Glomerular visceral epithelial cell (primary cell): ENCODE results near the gene ACAP3.
A peak's percentile ranks its signal among the peaks of the same experiment; 100 is the strongest.

ENCODE experiments used
- DNase-seq: peaks from one replicate; pipeline ENCODE4 v3.0.0-alpha.2; 2016; ENCODE audit errors: extremely low spot score

The ACAP3 gene

DNA sequence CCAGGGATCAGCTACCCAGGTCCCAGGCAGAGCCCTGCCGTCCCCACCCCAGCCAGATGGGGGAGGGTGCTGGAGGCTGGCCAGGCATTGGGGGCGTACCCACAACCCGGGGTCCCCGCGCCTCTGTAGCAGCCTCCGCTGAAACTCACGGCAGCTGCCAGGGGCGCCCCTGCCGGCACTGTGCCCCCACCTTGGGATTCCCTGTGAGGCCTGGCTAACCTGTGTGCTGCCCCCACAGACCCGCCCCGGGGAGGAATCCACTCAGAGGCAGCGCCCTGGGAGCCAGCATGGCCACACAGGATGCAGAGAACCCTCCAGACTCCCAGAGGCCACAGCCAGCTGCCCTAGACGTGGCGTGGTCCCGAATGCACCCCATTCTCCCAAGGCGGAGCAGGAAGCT is 37.7 kb upstream of the ACAP3 start:
- DNase-seq, result no peak

DNA sequence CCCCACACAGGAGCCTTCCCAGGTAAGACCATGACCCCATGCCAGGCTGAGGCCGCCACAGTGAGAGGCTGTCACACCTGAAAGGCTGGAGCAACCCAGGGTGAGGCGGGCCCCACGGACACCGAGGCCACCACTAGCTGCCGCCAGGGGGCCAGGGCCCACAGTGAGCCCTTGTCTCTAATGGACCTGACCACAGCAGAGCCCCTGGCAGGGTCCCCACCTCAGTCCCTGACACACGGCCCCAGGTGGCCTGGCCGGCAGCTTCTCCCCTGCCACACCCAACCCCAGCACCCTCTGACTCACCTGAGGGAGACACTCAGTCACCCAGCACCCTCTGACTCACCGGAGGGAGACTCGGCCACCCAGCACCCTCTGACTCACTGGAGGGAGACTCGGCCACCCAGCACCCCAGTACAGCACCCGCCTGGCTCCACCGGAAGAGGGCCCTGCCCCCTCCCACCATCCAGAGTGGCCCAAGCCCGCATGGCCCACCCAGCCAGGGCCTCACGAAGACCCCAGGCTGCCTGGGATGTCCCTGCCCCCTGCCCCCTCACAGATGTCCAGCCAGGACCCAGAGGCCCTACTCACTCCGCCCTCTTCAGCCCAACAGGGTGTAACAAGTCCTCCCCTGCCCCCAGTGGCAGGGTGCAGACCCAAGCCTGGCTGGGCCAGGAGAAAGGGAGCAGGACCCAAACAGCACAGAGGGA is 37.1 kb upstream of the ACAP3 start:
- DNase-seq, result peak; percentile 75

DNA sequence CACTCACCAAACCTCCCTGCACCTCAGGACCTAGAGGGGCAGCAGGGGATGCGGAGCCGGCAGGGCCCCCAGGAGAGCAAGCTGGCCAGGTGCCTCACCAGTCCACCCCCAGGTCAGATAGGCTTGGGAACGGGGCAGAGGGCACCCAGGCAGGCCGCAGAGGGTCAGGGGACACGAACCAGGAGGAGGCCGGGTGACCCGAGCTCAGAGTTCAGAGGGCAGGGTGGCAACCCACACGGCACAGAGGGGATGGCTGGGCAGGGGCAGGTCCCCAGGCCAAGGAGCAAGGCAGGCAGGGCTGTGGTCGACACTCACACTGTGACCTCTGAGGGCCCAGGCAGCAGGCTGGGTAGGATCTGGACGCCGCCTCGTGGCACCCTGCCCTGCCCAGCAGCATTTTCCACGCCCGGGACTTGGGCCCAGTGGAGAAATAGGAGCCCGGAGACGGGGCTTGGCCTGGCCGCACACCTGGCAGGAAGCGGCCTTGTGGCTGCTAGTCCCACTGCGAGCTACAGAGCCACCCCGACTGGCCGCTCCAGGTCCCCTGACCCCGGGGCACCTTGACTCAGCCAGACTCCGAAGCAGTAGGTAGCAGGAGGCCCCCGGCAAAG is 36.2 kb upstream of the ACAP3 start:
- DNase-seq, result no peak

DNA sequence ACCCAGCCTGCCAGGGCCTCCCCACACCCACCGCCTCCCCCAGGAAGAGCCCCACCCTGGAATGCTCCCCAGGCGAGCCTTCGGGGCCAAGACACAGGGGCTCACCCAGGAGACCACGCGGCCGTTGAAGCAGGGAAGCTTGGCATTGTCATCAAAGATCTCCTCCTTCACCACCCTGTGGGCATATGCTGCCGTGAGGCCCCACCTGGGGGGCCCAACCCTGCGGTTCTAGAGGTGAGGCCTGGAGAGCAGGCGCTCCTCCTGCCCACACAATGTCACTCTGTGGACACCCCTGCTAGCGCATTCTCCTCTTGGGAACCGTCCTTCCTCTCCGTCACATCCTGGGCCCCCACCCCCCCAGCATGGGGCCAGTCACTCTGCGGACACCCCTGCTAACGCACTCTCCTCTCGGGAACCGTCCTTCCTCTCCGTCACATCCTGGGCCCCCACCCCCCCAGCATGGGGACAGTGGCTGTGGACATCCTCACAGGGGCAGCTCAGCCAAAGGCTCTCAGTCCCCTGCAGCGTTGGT is 34.9 kb upstream of the ACAP3 start:
- DNase-seq, result no peak

DNA sequence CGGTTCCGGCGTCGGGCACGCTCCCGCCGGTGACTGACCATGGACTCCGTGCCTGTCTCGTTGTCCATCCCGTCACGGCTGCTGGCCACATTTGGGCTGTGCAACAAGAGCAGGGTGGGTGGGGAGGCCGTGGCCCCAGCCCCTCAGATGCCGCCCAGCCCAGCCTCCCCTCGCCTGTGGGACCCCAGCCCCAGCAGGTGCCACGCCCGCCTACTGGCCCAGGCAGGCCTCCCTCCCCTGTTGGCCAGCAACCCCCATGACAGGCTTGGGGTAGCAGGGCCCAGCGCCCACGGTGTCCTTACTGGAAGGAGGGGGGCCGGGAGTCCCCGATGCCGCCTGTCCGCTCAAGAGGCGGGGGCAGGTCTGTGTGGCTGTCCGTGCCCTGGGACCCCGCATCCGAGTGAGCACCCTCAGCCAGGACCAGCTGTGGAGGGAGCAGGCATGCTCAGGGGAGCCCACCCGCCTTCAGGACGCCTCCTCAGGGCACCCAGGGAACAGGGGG is 34.4 kb upstream of the ACAP3 start:
- no peak for DNase-seq

DNA sequence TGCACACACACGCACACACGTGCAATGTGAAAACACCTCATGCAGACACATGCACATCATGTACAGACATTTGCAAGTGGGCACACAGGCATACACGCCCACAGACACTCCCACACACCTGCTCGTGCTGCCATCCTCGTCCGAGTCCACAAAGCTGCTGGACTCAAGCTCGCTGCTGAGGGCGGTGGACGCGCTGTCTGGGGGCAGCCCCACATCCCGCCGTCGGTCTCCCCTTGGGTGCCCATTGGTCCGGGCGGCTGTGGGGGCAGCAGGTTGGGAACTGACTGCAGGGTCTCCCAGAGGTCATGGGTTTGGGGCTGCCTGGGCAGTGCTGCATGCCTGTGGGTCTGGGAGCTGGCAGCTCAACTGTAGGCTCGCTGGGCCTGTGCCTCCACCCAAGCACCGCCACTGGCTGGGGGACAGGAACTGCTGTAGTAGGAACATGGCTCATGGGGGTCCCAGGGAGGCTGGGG is 33.9 kb upstream of the ACAP3 start:
- no peak for DNase-seq

DNA sequence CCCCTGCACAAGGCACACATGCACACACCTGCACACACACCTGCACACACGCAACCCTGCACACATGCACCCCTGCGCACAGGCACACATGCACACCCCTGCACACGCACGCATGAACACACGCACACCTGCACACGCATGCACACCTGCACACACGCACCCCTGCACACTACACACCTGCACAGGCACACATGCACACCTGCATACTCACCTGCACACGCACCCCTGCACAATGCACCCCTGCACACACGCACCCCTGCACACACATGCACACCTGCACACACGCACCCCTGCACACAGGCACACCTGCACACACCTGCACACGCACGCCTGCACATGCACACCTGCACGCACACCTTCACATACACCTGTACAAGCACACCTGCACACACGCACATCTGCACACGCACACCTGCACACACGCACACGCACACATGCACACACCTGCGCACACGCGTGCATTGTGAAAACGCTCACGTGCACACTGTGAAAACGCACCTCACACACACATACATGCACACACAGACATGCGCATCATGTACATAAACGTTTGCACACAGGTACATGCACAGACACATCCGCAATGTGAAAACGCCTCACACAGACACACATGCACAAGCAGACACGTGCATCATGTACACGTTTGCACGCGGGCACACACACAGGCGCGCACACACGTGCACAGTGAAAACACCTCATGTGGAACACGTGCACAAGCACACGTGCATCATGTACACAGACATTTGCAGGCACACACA is 33.2 kb upstream of the ACAP3 start:
- no peak for DNase-seq

DNA sequence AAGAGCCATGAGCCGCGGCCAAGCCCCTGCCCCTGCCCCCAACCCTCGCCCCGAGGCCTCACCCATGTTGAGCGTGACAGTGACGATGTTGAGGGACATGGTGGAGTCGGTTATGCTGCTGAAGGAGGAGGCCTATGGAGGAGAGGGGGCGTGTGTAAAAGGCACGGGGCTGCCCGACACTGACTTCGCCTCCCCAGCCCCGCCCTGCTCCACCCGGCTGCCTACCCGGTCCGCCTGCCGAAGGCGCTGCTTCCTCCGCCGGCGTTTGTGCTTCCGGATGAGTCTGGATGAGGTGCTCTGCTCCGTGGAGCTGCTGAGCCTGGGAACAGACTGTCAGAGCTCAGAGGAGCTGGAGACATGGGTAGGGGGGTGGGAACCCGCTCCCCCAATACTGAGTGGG is 32.5 kb upstream of the ACAP3 start:
- DNase-seq, result no peak

DNA sequence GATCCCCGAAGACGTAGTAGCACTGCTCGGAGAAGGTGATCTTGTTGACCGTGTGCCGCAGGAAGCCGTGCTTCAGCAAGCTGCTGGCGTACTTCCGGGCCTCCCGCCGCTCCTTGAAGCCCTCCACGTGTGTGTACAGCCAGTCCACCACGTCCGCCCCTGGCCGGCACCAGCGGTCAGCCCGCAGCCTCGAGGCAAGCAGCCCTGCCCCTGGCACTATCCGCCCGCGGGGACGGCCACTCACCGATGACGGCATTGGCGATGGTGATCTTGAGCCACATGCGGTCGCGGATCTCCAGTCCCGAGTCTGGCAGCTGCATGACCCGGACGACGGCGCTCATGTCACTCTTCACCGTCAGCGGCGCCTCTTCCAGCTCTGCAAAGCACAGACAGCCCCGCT is 30.5 kb upstream of the ACAP3 start:
- DNase-seq, result no peak

DNA sequence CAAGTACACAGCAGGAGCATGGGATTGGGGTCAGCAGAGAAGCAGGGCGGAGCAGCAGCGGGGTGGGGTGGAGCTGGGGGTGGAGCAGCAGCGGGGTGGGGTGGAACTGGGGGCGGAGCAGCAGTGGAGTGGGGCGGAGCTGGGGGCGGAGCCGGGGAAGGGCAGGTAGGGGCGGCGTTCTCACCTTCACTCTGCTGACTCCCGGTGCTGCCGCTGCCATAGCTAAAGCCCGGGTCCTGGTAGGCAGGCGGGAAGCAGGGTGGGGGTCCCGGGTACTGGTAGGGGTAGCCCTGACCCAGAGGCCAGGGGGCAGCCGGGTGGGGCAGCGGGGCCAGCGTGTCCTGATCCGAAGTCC is 30.0 kb upstream of the ACAP3 start:
- DNase-seq, result no peak

DNA sequence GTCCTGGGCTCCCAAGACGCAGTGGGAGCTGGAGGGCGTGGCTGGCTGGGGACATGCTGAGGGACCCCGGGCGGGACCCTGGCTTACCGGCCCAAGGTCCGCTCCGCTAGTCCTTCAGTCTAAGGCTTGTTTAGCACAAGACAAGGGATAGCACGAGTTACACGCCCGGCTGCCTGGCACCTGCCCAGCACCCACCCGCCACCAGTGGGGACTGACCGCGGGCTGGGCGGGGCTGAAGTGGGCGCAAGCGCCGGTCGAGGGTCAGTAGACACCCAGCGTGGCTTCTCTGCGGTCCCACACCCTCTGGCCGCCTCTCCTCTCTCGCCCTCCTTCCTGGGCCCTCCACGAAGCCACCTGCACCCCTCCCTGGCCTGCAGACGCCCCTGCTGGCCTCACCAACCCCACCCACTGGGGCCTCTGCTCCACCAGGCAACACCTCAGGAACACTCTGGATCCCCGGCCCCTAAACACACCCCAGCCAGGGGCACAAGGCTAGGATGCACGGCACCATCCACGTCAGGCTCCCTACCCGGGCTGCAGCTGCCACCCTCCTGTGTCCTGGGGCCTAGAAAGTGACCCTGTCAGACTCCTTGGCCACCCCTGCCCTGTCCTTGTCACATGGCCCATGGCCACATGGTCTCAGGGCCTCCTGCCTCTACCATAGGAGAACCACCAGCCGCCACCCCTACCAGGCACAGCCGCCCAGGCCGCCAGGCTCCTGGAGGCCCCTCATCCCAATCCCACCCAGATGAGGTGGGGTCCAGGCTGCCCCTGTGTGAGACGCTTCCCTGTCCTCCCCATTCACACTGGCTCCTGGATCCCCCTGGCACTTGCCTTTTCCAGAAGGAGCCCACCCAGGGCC is 29.4 kb upstream of the ACAP3 start:
- DNase-seq, result no peak

DNA sequence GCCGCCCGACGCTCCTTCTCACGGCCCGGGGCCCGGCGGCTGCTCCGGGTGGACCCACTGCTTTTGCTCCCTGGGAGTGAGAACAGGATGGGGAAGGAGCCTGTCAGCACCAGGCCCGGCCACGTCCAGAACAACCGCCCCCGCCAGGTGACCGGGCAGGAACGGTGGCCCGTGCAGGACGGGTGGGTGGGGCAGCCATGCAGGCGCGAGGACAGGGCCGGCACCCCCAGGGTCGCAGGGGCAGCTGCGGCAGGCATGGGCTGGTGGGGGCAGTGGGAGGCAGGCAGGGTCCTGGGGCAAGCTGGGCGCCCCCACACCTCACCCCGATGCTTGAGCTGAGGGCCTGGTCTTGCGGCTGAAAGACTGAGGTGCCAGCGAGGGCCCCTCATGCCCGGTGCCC is 28.7 kb upstream of the ACAP3 start:
- no peak for DNase-seq

DNA sequence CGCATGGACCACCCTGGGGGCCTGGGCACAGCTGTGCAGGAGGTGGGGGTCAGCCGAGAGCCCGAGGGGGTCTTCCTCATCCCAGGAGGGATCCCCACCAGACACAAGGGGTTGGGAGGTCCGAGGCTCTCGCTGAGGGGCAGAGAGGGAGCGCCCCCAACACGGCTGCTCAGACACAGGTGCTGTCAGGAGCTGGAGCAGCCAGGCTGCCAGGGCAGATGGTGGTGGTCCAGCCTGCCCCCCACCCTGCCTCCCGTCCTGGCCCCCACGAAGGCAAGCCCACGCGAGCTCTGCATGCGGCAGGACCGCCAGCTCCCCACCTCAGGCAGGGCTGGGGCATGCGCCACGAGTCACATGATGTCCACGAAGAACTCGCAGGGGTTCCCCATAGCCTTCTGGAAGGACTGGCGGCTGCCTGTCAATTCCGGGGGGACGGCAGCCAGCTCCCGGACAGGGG is 28.1 kb upstream of the ACAP3 start:
- DNase-seq, result no peak

DNA sequence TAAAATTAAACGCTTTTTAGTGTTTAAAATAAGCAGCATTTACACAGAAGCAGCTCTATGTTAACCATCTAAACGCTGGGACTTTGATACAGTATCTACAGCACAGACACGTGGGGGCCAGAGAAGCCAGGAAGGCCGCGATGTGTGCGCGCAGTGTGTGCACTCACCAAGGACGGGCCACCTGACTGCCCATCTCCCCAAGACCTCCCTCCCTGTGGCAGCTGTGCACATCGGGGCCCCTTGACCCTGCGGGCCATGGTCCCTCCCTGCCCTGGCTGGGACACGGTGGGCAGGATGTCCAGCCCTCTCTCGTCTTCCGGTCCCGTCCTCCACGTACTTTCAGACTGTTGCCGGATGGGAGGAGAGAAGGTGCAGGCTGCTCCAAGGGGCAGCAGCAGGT is 27.6 kb upstream of the ACAP3 start:
- DNase-seq, result no peak

DNA sequence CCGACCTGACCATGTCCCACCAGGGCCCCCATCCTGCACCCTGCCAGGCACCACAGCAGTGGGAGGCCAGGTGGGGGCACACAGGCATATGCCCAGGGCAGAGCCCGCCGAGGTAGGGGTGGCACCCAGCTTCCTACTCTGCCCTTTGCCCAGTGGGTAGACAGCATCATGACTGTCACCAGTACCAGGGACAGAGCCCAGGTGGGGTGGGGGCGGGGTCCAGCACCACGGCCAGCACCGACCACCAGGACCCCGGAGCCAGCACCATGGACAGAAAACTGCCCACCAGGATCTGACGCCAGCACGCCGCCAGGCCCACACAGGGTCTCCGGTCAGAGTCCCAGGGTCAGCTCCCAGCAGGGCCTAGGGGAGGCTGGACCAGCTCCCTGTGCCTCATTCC is 27.1 kb upstream of the ACAP3 start:
- DNase-seq, result no peak

DNA sequence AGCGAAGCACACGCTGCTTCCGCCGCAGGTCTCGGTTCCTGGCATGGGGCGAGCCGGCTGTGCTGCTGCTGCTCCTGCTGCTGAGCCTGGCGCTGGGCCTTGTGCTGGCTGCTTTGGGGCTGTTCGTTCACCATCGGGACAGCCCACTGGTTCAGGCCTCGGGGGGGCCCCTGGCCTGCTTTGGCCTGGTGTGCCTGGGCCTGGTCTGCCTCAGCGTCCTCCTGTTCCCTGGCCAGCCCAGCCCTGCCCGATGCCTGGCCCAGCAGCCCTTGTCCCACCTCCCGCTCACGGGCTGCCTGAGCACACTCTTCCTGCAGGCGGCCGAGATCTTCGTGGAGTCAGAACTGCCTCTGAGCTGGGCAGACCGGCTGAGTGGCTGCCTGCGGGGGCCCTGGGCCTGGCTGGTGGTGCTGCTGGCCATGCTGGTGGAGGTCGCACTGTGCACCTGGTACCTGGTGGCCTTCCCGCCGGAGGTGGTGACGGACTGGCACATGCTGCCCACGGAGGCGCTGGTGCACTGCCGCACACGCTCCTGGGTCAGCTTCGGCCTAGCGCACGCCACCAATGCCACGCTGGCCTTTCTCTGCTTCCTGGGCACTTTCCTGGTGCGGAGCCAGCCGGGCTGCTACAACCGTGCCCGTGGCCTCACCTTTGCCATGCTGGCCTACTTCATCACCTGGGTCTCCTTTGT is 26.0 kb upstream of the ACAP3 start:
- DNase-seq, result no peak

DNA sequence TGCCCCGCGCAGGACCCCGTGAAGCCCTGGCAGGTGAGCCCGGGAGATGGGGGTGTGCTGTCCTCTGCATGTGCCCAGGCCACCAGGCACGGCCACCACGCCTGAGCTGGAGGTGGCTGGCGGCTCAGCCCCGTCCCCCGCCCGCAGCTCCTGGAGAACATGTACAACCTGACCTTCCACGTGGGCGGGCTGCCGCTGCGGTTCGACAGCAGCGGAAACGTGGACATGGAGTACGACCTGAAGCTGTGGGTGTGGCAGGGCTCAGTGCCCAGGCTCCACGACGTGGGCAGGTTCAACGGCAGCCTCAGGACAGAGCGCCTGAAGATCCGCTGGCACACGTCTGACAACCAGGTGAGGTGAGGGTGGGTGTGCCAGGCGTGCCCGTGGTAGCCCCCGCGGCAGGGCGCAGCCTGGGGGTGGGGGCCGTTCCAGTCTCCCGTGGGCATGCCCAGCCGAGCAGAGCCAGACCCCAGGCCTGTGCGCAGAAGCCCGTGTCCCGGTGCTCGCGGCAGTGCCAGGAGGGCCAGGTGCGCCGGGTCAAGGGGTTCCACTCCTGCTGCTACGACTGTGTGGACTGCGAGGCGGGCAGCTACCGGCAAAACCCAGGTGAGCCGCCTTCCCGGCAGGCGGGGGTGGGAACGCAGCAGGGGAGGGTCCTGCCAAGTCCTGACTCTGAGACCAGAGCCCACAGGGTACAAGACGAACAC is 25.2 kb upstream of the ACAP3 start:
- no peak for DNase-seq

DNA sequence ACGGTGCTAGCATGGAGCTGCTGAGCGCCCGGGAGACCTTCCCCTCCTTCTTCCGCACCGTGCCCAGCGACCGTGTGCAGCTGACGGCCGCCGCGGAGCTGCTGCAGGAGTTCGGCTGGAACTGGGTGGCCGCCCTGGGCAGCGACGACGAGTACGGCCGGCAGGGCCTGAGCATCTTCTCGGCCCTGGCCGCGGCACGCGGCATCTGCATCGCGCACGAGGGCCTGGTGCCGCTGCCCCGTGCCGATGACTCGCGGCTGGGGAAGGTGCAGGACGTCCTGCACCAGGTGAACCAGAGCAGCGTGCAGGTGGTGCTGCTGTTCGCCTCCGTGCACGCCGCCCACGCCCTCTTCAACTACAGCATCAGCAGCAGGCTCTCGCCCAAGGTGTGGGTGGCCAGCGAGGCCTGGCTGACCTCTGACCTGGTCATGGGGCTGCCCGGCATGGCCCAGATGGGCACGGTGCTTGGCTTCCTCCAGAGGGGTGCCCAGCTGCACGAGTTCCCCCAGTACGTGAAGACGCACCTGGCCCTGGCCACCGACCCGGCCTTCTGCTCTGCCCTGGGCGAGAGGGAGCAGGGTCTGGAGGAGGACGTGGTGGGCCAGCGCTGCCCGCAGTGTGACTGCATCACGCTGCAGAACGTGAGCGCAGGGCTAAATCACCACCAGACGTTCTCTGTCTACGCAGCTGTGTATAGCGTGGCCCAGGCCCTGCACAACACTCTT is 24.5 kb upstream of the ACAP3 start:
- DNase-seq, result no peak

DNA sequence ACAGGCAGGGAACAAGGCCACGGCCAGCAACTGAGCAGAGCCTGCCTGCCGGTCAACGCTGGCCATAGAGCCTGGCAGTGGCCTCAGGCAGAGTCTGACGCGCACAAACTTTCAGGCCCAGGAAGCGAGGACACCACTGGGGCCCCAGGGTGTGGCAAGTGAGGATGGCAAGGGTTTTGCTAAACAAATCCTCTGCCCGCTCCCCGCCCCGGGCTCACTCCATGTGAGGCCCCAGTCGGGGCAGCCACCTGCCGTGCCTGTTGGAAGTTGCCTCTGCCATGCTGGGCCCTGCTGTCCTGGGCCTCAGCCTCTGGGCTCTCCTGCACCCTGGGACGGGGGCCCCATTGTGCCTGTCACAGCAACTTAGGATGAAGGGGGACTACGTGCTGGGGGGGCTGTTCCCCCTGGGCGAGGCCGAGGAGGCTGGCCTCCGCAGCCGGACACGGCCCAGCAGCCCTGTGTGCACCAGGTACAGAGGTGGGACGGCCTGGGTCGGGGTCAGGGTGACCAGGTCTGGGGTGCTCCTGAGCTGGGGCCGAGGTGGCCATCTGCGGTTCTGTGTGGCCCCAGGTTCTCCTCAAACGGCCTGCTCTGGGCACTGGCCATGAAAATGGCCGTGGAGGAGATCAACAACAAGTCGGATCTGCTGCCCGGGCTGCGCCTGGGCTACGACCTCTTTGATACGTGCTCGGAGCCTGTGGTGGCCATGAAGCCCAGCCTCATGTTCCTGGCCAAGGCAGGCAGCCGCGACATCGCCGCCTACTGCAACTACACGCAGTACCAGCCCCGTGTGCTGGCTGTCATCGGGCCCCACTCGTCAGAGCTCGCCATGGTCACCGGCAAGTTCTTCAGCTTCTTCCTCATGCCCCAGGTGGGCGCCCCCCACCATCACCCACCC is 23.6 kb upstream of the ACAP3 start, which contains the start of gene TAS1R3:
TAS1R3 (plus strand) TSS at position 213 of the 898 bp plus-strand sequence; CDS start at position 279, 66 bp downstream.
- DNase-seq, result no peak
